Activated CD8-positive, alpha-beta T cell treated with anti-CD3 and anti-CD28 coated beads for 36 hours (primary cell): ENCODE results near the gene BARD1. TPM values are rescaled to one million over a fixed set of nuclear protein-coding genes. Genes with fewer than 3 reads are reported as not detected.

Experiments used
- ATAC-seq: fragments of 200-7000 bp; cut with Tn5 transposase; one replicate; pipeline ENCODE4 v1.10.0; 2021; ENCODE audit warnings: mild to moderate bottlenecking, moderate library complexity
- CTCF ChIA-PET: fragments of 350-600 bp; sonication (Branson Sonifier 250); formaldehyde crosslinking; loops from one replicate; lab custom pipeline; 2021; ENCODE audit warnings: antibody characterized with exemption; lab: Charles Lee
- POLR2A ChIA-PET: fragments of 350-600 bp; sonication (Branson Sonifier 250); formaldehyde crosslinking; loops from one replicate; lab custom pipeline; 2021; ENCODE audit warnings: antibody characterized with exemption; lab: Charles Lee
- DNase-seq: peaks from one replicate; pipeline ENCODE4 v3.0.0-alpha.2; 2020
- H3K27ac Mint-ChIP-seq: one replicate; pipeline ENCODE4 v1.8.0; 2021; ENCODE audit warnings: mild to moderate bottlenecking, mixed read lengths
- H3K27me3 Mint-ChIP-seq: one replicate; pipeline ENCODE4 v1.8.0; 2021; ENCODE audit warnings: mixed read lengths
- H3K36me3 Mint-ChIP-seq: one replicate; pipeline ENCODE4 v1.8.0; 2021; ENCODE audit warnings: low read depth, mixed read lengths
- H3K4me1 Mint-ChIP-seq: one replicate; pipeline ENCODE4 v1.8.0; 2021; ENCODE audit warnings: low read depth, mixed read lengths
- H3K4me3 Mint-ChIP-seq: one replicate; pipeline ENCODE4 v1.8.0; 2021; ENCODE audit warnings: mild to moderate bottlenecking, moderate library complexity, mixed read lengths
- H3K9me3 Mint-ChIP-seq: one replicate; pipeline ENCODE4 v1.8.0; 2021; ENCODE audit warnings: mixed read lengths
- CTCF ChIP-seq: fragments of 200-600 bp; IDR thresholded peaks from one replicate; pipeline ENCODE4 v1.8.0; 2022; ENCODE audit warnings: antibody characterized with exemption, mild to moderate bottlenecking
- intact Hi-C: fragments of 100-400 bp; cut with micrococcal nuclease; formaldehyde crosslinking; loops from one replicate; pipeline ENCODE4 v1.10.0; 2022
- total RNA-seq, 2 experiments: library from RNA; stranded (reverse); gene quantifications; one replicate each; pipeline ENCODE4 v1.2.3, GENCODE V29; 2021

BARD1 gene
- total RNA-seq, 2 experiments from 2014 or later, result 28.1 to 33.3 TPM

- H3K27ac Mint-ChIP-seq, result no peak overlapping the region
These were observed 96.2 kb downstream of the BARD1 start for GRCh38 chr2:214713080-214713830.

GRCh38 chr2:214710729-214711128, 98.8 kb downstream of the BARD1 start:
- ATAC-seq (no peak), DNase-seq (no peak)
- H3K36me3 Mint-ChIP-seq, result no peaks in the 10 kb centered on the region
- no peaks in the 10 kb centered on the region for H3K9me3 Mint-ChIP-seq
- ChIA-PET POLR2A (no interaction called here), CTCF (no interaction called here)
- H3K27me3 Mint-ChIP-seq, result no peaks in the 10 kb centered on the region
- H3K4me1 Mint-ChIP-seq, result no peaks in the 10 kb centered on the region
- no peak overlapping the region for H3K27ac Mint-ChIP-seq
- TF ChIP-seq CTCF, result no peak
- no peak overlapping the region for H3K4me3 Mint-ChIP-seq
- intact Hi-C loops, result no loop called here

More at GRCh38 chr2:214713080-214713830, 96.2 kb downstream of the BARD1 start:
- no peaks in the 10 kb centered on the region for H3K27me3 Mint-ChIP-seq
- intact Hi-C loops, result no loop called here
- ATAC-seq (no peak), DNase-seq (no peak)
- H3K9me3 Mint-ChIP-seq, result no peaks in the 10 kb centered on the region
- no peak overlapping the region for H3K4me3 Mint-ChIP-seq
- ChIA-PET CTCF (no interaction called here), POLR2A (no interaction called here)
- H3K36me3 Mint-ChIP-seq, result peaks cover 12% of the 10 kb centered on the region
- H3K4me1 Mint-ChIP-seq, result no peaks in the 10 kb centered on the region
- no peak for TF ChIP-seq CTCF

- Mint-ChIP-seq H3K4me3 (no peak overlapping the region), H3K36me3 (no peaks in the 10 kb centered on the region), H3K4me1 (no peaks in the 10 kb centered on the region), H3K27ac (no peak overlapping the region), H3K9me3 (no peaks in the 10 kb centered on the region), H3K27me3 (no peaks in the 10 kb centered on the region)
- POLR2A ChIA-PET, result no interaction called here
- CTCF ChIA-PET, result no interaction called here
- intact Hi-C loops, result no loop called here
- no peak for TF ChIP-seq CTCF
- ATAC-seq, result no peak
- DNase-seq, result no peak
These were observed 102.5 kb downstream of the BARD1 start for GRCh38 chr2:214706986-214707385.

GRCh38 chr2:214699236-214699635, 110.2 kb downstream of the BARD1 start:
- peaks cover 5% of the 10 kb centered on the region for H3K9me3 Mint-ChIP-seq
- CTCF ChIA-PET, result no interaction called here
- DNase-seq (no peak), ATAC-seq (no peak)
- H3K4me1 Mint-ChIP-seq, result no peaks in the 10 kb centered on the region
- H3K36me3 Mint-ChIP-seq, result no peaks in the 10 kb centered on the region
- H3K27ac Mint-ChIP-seq, result no peak overlapping the region
- no peak overlapping the region for H3K4me3 Mint-ChIP-seq
- POLR2A ChIA-PET, result no interaction called here
- no peak for TF ChIP-seq CTCF
- H3K27me3 Mint-ChIP-seq, result no peaks in the 10 kb centered on the region
- intact Hi-C loops, result no loop called here

- TF ChIP-seq CTCF, result no peak
- no peaks in the 10 kb centered on the region for H3K27me3 Mint-ChIP-seq
- CTCF ChIA-PET, result no interaction called here
- no peak overlapping the region for H3K27ac Mint-ChIP-seq
- H3K9me3 Mint-ChIP-seq, result peaks cover 5% of the 10 kb centered on the region
- H3K4me3 Mint-ChIP-seq, result no peak overlapping the region
- H3K4me1 Mint-ChIP-seq, result no peaks in the 10 kb centered on the region
- intact Hi-C loops, result no loop called here
- POLR2A ChIA-PET, result no interaction called here
- no peak for ATAC-seq
- no peak for DNase-seq
- H3K36me3 Mint-ChIP-seq, result no peaks in the 10 kb centered on the region
These were observed 112.8 kb downstream of the BARD1 start for GRCh38 chr2:214696681-214697080.
